Kasumi-1 (cell line): ENCODE results near the gene ASXL3.
A peak's percentile ranks its signal among the peaks of the same experiment; 100 is the strongest.

Experiments
- DNase-seq, 2 experiments: peaks; one replicate each; lab custom pipeline; 2025; lab: John Stamatoyannopoulos, UW

ASXL3 gene

GRCh38 chr18:33583901-33584300 is 5.9 kb downstream of the ASXL3 start:
- DNase-seq = no peak

- no peak for DNase-seq
Observed at GRCh38 chr18:33584548-33585430, 6.8 kb downstream of the ASXL3 start.

- no peak for DNase-seq
Observed at GRCh38 chr18:33585431-33585775, 7.4 kb downstream of the ASXL3 start.

GRCh38 chr18:33588361-33588760 is 10.3 kb downstream of the ASXL3 start:
- DNase-seq = no peak

GRCh38 chr18:33593261-33593660 is 15.2 kb downstream of the ASXL3 start:
- no peak for DNase-seq

- no peak for DNase-seq
Observed at GRCh38 chr18:33594799-33595198, 16.8 kb downstream of the ASXL3 start.

- DNase-seq = no peak
Observed at GRCh38 chr18:33596178-33596854, 18.3 kb downstream of the ASXL3 start.

- DNase-seq = no peak
Observed at GRCh38 chr18:33600846-33601245, 22.8 kb downstream of the ASXL3 start.

- no peak for DNase-seq
Observed at GRCh38 chr18:33603454-33603853, 25.4 kb downstream of the ASXL3 start.

GRCh38 chr18:33605250-33605649 is 27.2 kb downstream of the ASXL3 start:
- peak; percentile 5 to 14 for DNase-seq

GRCh38 chr18:33606621-33607020 is 28.6 kb downstream of the ASXL3 start:
- DNase-seq = peak; percentile 13 to 25

- no peak for DNase-seq
Observed at GRCh38 chr18:33611525-33612135, 33.6 kb downstream of the ASXL3 start.

- no peak for DNase-seq
Observed at GRCh38 chr18:33612632-33613031, 34.6 kb downstream of the ASXL3 start.

GRCh38 chr18:33616556-33616955 is 38.5 kb downstream of the ASXL3 start:
- no peak for DNase-seq

- DNase-seq = no peak
Observed at GRCh38 chr18:33627114-33627513, 49.1 kb downstream of the ASXL3 start.

GRCh38 chr18:33630476-33630875 is 52.5 kb downstream of the ASXL3 start:
- no peak for DNase-seq

GRCh38 chr18:33641141-33641540 is 63.1 kb downstream of the ASXL3 start:
- no peak for DNase-seq

GRCh38 chr18:33644494-33644893 is 66.5 kb downstream of the ASXL3 start:
- no peak for DNase-seq

GRCh38 chr18:33647365-33647764 is 69.3 kb downstream of the ASXL3 start:
- DNase-seq = no peak

GRCh38 chr18:33652635-33653034 is 74.6 kb downstream of the ASXL3 start:
- DNase-seq = no peak

- no peak for DNase-seq
Observed at GRCh38 chr18:33653231-33653630, 75.2 kb downstream of the ASXL3 start.

- DNase-seq = no peak
Observed at GRCh38 chr18:33656889-33657448, 79.0 kb downstream of the ASXL3 start.
